ENCODE data around the gene MMUT.

Gene MMUT

DNA sequence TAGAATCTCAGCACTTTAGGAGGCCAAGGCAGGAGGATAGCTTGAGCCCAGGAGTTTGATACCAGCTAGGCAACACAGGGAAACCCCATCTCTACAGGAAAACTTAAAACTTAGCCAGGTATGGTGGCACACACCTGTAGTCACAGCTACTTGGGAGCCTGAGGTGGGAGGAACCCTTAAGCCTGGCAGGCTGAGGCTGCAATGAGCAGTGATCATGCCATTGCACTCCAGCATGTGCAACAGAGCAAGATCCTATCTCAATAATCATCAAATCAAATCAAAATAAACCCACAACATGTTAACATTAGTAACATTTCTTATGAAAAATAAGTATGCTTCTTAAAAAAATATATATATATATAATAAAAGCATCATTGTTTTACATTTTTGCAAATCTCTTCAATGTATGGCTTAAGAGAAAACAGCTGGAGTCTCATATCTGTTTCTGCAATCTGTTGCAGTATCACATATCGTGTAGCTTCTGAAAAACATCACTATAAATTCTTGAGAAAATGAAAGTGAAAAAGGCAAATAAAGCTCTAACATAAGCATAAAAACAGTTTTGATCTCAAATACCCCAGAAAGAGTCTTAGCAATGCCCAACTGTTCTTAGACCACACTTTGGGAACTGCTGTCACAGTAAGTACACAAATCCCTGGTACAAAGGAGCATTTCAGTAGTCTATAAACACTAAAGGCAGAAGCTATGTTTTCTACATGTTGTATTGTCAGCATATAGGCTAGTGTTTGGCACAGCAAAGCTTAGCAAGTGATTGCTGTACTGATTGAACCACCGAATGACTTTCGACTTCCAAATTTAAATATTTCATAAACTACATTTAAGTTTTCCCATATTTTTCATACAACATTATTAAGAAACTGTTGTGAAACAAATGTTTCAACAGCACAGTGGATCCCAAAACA, 8.0 kb downstream of the MMUT start:
- no peak for DNase-seq (ENCODE audit: low read depth)
- no peak for TF ChIP-seq MYC (IDR thresholded peaks at IDR 0.05; ENCODE audit: low read depth, low read length)
- TF ChIP-seq, protein P1, sequence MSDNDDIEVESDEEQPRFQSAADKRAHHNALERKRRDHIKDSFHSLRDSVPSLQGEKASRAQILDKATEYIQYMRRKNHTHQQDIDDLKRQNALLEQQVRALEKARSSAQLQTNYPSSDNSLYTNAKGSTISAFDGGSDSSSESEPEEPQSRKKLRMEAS (IDR thresholded peaks at IDR 0.05; ENCODE audit: low read depth, low read length), result no peak
- TF ChIP-seq, protein P2, sequence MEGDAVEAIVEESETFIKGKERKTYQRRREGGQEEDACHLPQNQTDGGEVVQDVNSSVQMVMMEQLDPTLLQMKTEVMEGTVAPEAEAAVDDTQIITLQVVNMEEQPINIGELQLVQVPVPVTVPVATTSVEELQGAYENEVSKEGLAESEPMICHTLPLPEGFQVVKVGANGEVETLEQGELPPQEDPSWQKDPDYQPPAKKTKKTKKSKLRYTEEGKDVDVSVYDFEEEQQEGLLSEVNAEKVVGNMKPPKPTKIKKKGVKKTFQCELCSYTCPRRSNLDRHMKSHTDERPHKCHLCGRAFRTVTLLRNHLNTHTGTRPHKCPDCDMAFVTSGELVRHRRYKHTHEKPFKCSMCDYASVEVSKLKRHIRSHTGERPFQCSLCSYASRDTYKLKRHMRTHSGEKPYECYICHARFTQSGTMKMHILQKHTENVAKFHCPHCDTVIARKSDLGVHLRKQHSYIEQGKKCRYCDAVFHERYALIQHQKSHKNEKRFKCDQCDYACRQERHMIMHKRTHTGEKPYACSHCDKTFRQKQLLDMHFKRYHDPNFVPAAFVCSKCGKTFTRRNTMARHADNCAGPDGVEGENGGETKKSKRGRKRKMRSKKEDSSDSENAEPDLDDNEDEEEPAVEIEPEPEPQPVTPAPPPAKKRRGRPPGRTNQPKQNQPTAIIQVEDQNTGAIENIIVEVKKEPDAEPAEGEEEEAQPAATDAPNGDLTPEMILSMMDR (IDR thresholded peaks at IDR 0.05; ENCODE audit: low read depth, low read length), result no peak
- no peak for TF ChIP-seq POLR2A (IDR thresholded peaks at IDR 0.05; ENCODE audit: extremely low read depth, insufficient read length)
- H3K4me3 ChIP-seq (ENCODE audit: low read depth, low read length), result no peak overlapping the region

DNA sequence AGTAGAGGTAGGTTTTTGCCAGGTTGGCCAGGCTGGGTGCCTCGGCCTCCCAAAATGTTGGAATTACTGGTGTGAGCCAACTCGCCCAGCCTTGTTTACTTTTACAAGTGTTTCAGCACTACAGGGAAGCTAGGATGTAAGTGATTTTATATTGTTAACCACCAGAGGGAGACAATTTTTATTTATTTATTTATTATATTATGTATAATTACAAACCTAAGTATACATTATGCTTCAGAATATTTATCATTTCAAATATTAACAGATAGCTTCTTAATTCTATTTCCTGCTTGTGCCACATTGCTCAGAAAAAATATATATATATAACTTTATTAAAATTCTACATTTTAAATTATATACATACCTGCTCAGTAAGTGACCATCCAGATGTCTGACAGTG, 9.8 kb downstream of the MMUT start:
- no peak for DNase-seq (ENCODE audit: low read depth)
- TF ChIP-seq, protein P1 (IDR thresholded peaks at IDR 0.05; ENCODE audit: low read depth, low read length), result no peak
- no peak for TF ChIP-seq MYC (IDR thresholded peaks at IDR 0.05; ENCODE audit: low read depth, low read length)
- TF ChIP-seq, protein P2 (IDR thresholded peaks at IDR 0.05; ENCODE audit: low read depth, low read length), result no peak
- TF ChIP-seq POLR2A (IDR thresholded peaks at IDR 0.05; ENCODE audit: extremely low read depth, insufficient read length), result no peak

DNA sequence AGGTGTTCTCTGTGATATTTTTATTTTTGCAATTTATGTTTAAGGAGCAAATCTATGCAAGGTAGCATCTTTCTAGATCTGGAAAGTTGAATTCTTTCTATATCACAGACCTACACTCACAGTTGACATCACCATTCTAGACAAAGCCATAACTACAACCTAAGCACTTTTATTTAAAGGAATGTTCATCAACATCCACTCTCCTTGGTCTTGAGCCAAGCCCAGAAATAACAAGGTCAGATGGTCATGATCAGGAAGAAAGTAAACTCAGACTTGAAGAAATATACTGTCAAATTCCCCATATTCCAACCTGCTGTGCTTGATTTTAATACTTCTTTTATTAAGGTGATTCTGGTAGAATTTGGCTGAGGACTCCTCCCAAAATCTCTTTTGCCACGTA, 32.2 kb downstream of the MMUT start:
- TF ChIP-seq, protein P2 (IDR thresholded peaks at IDR 0.05; ENCODE audit: low read depth, low read length), result no peak
- TF ChIP-seq MYC (IDR thresholded peaks at IDR 0.05; ENCODE audit: low read depth, low read length) (no peak), POLR2A (IDR thresholded peaks at IDR 0.05; ENCODE audit: extremely low read depth, insufficient read length) (no peak)
- TF ChIP-seq, protein P1 (IDR thresholded peaks at IDR 0.05; ENCODE audit: low read depth, low read length), result no peak
- no peak for DNase-seq (ENCODE audit: low read depth)
- no peak overlapping the region for H3K4me3 ChIP-seq (ENCODE audit: low read depth, low read length)

More for the DNA sequence above, 9.8 kb downstream of the MMUT start:
- no peak overlapping the region for H3K4me3 ChIP-seq (ENCODE audit: low read depth, low read length)

DNA sequence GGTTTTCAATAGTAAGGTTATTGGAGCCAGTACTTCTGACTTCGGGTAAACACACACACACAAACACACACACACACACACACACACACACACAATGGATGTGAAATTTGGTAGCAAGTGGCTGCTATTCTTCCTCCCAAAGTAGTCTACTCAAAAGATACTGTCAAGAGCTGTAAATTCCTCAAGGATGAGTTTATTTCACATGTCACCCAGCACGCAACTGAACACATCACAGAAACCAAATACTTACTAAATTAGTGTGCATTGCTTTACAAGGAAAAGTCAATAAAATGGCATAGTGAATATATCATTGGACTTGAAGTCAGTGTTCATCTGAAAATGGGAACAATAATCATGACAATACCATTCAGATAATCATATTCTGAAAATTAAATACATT, 32.9 kb downstream of the MMUT start:
- no peak overlapping the region for H3K4me3 ChIP-seq (ENCODE audit: low read depth, low read length)
- TF ChIP-seq MYC (IDR thresholded peaks at IDR 0.05; ENCODE audit: low read depth, low read length) (no peak), POLR2A (IDR thresholded peaks at IDR 0.05; ENCODE audit: extremely low read depth, insufficient read length) (no peak)
- TF ChIP-seq, protein P1 (IDR thresholded peaks at IDR 0.05; ENCODE audit: low read depth, low read length), result no peak
- TF ChIP-seq, protein P2 (IDR thresholded peaks at IDR 0.05; ENCODE audit: low read depth, low read length), result no peak
- no peak for DNase-seq (ENCODE audit: low read depth)

DNA sequence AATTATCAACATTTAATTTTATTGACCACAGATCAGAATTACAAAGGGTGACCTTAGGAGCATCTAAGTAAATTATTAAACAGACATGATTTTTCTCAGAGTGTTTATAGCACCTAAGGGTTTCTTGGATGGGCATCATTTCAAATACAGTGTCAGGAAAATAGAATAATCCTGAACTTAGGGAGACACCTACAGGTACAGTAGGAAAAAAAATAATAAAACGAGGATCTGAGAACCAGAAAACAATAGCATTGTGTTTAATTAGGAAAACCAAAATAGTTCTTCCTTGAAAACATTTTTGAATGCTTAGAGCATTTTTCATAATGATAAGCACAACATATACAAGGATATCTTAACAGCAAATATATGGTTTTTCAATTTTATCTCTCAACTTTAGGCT, 39.2 kb downstream of the MMUT start:
- no peak overlapping the region for H3K4me3 ChIP-seq (ENCODE audit: low read depth, low read length)
- TF ChIP-seq, protein P2 (IDR thresholded peaks at IDR 0.05; ENCODE audit: low read depth, low read length), result no peak
- no peak for TF ChIP-seq POLR2A (IDR thresholded peaks at IDR 0.05; ENCODE audit: extremely low read depth, insufficient read length)
- no peak for TF ChIP-seq MYC (IDR thresholded peaks at IDR 0.05; ENCODE audit: low read depth, low read length)
- TF ChIP-seq, protein P1 (IDR thresholded peaks at IDR 0.05; ENCODE audit: low read depth, low read length), result no peak
- peak; percentile 4 for DNase-seq (ENCODE audit: low read depth)

Measured in NB4 (cell line).